Measurements from ENCODE around the gene ANO10.

The ANO10 gene

GRCh38 chr3:43406643-43407023 lies 215.2 kb downstream of the ANO10 start:
- DNase-seq: no peak

GRCh38 chr3:43405888-43406642 lies 215.7 kb downstream of the ANO10 start:
- no peak for DNase-seq

GRCh38 chr3:43400781-43401730 lies 220.8 kb downstream of the ANO10 start:
- DNase-seq: no peak

GRCh38 chr3:43400167-43400566 lies 221.6 kb downstream of the ANO10 start:
- DNase-seq: no peak

GRCh38 chr3:43399034-43399433 lies 222.8 kb downstream of the ANO10 start:
- DNase-seq: no peak

GRCh38 chr3:43394041-43394554 lies 227.7 kb downstream of the ANO10 start:
- DNase-seq: no peak

- DNase-seq: no peak
Measured at GRCh38 chr3:43391621-43392020, 230.2 kb downstream of the ANO10 start.

GRCh38 chr3:43390255-43390588 lies 231.6 kb downstream of the ANO10 start:
- DNase-seq: no peak

- no peak for DNase-seq
Measured at GRCh38 chr3:43389388-43390254, 232.2 kb downstream of the ANO10 start.

- no peak for DNase-seq
Measured at GRCh38 chr3:43388915-43389314, 232.9 kb downstream of the ANO10 start.

- DNase-seq: no peak
Measured at GRCh38 chr3:43388175-43388574, 233.6 kb downstream of the ANO10 start.

GRCh38 chr3:43379343-43379742 lies 242.5 kb downstream of the ANO10 start:
- no peak for DNase-seq

GRCh38 chr3:43378066-43378935 lies 243.5 kb downstream of the ANO10 start:
- no peak for DNase-seq

GRCh38 chr3:43373560-43373928 lies 248.3 kb downstream of the ANO10 start:
- DNase-seq: no peak

- DNase-seq: no peak
Measured at GRCh38 chr3:43372809-43373559, 248.8 kb downstream of the ANO10 start.

GRCh38 chr3:43372007-43372740 lies 249.6 kb downstream of the ANO10 start:
- no peak for DNase-seq

- DNase-seq: no peak
Measured at GRCh38 chr3:43371494-43371893, 250.3 kb downstream of the ANO10 start.

GRCh38 chr3:43370293-43370980 lies 251.4 kb downstream of the ANO10 start:
- DNase-seq: no peak

GRCh38 chr3:43369404-43370292 lies 252.2 kb downstream of the ANO10 start:
- DNase-seq: no peak

All from NCI-H748 treated with DMSO at 0.1 percent for 48 hours (cell line).